ENCODE results near the gene ZNF841. TPM values are rescaled to one million over a fixed set of nuclear protein-coding genes. Genes with fewer than 3 reads are reported as not detected.

The ZNF841 gene
- total and polyA plus RNA-seq, 9 of the 15 experiments (the other 6 are each of a cell fraction or from before 2014, with no cell fraction given), result 3.1 to 17.1 (median 11.0) TPM

- TF ChIP-seq E4F1 (CRISPR knock-in tag; IDR thresholded peaks at IDR 0.05; ENCODE audit: borderline replicate concordance) (no peak), MLX (CRISPR knock-in tag; conservative IDR thresholded peaks at IDR 0.05) (no peak), NR2C1 (IDR thresholded peaks at IDR 0.05) (peak; percentile 94), NR2C1 (tag; IDR thresholded peaks at IDR 0.05) (peak; percentile 95), MEF2A (IDR thresholded peaks at IDR 0.05; ENCODE audit: control insufficient read depth, low read depth, low read length) (0 out of 2 replicates have a peak, but pooled peaks have one; percentile 1), ZKSCAN1 (IDR thresholded peaks at IDR 0.05; ENCODE audit: low read depth, low read length) (0 out of 2 replicates have a peak, but pooled peaks have one; percentile 18), FOXA3 (CRISPR knock-in tag; conservative IDR thresholded peaks at IDR 0.05 in 1 of 2, IDR thresholded peaks at IDR 0.05 in 1 of 2) (no peak), PRDM10 (IDR thresholded peaks at IDR 0.05; ENCODE audit: partially characterized antibody) (no peak), HSF4 (CRISPR knock-in tag; IDR thresholded peaks at IDR 0.05; ENCODE audit: borderline replicate concordance) (no peak), CREM (IDR thresholded peaks at IDR 0.05; ENCODE audit: low read depth) (peak; percentile 75), JUN (IDR thresholded peaks at IDR 0.05; ENCODE audit: borderline replicate concordance, low read depth, low read length) (0 out of 2 replicates have a peak, but pooled peaks have one; percentile 10), JUN (CRISPR knock-in tag; IDR thresholded peaks at IDR 0.05; ENCODE audit: borderline replicate concordance) (no peak), CCNT2 (IDR thresholded peaks at IDR 0.05; ENCODE audit: borderline replicate concordance, extremely low read depth, insufficient read length, low read depth, low read length) (peak; percentile 23), ZNF592 (IDR thresholded peaks at IDR 0.05) (no peak), NR1H2 (CRISPR knock-in tag; IDR thresholded peaks at IDR 0.05) (no peak)
Measured at GRCh38 chr19:52139252-52140031, 43.9 kb upstream of the ZNF841 start, which contains the start of gene ZNF616 (continued).
